ENCODE data around the gene TMEM247. TPM values are rescaled to one million over a fixed set of nuclear protein-coding genes. Genes with fewer than 3 reads are reported as not detected.

TMEM247 gene
- total RNA-seq: not detected

GRCh38 chr2:46479265-46479664 is at the start of gene TMEM247:
Gene TMEM247 (plus strand): TSS chr2:46479565.
- no peaks in the 10 kb centered on the region for H3K27me3 ChIP-seq
- TF ChIP-seq, protein P1, sequence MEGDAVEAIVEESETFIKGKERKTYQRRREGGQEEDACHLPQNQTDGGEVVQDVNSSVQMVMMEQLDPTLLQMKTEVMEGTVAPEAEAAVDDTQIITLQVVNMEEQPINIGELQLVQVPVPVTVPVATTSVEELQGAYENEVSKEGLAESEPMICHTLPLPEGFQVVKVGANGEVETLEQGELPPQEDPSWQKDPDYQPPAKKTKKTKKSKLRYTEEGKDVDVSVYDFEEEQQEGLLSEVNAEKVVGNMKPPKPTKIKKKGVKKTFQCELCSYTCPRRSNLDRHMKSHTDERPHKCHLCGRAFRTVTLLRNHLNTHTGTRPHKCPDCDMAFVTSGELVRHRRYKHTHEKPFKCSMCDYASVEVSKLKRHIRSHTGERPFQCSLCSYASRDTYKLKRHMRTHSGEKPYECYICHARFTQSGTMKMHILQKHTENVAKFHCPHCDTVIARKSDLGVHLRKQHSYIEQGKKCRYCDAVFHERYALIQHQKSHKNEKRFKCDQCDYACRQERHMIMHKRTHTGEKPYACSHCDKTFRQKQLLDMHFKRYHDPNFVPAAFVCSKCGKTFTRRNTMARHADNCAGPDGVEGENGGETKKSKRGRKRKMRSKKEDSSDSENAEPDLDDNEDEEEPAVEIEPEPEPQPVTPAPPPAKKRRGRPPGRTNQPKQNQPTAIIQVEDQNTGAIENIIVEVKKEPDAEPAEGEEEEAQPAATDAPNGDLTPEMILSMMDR (IDR thresholded peaks at IDR 0.05): no peak
- no peak for TF ChIP-seq POLR2A (IDR thresholded peaks at IDR 0.05)
- DNase-seq: no peak
- 95 to 100% methylated on average over 5 of the region's 5 CpGs for WGBS, 2 donors
- no peak within 1 kb of the TSS for H3K4me3 ChIP-seq (replicated peaks in 1 of 3)
- no peaks in the 10 kb centered on the region for H3K9me3 ChIP-seq
- no peaks in the 10 kb centered on the region for H3K36me3 ChIP-seq
- peaks cover 7 to 10% of the 10 kb centered on the region in 2 donors for H3K4me1 ChIP-seq
- intact Hi-C loops (cut with DNase I): no loop called here
- no peak within 1 kb of the TSS for H3K27ac ChIP-seq

GRCh38 chr2:46430413-46430812 is 49.0 kb upstream of the TMEM247 start:
- Histone ChIP-seq H3K4me3 (replicated peaks in 1 of 3) (no peak overlapping the region), H3K27me3 (no peaks in the 10 kb centered on the region), H3K9me3 (no peaks in the 10 kb centered on the region), H3K36me3 (no peaks in the 10 kb centered on the region), H3K27ac (no peak overlapping the region), H3K4me1 (no peaks in the 10 kb centered on the region)
- no peak for DNase-seq
- intact Hi-C loops (cut with DNase I): no loop called here
- 87 to 92% methylated on average over 1 of the region's 1 CpG for WGBS, 2 donors
- no peak for TF ChIP-seq POLR2A (IDR thresholded peaks at IDR 0.05)
- TF ChIP-seq, protein P1 (IDR thresholded peaks at IDR 0.05): no peak

DNA sequence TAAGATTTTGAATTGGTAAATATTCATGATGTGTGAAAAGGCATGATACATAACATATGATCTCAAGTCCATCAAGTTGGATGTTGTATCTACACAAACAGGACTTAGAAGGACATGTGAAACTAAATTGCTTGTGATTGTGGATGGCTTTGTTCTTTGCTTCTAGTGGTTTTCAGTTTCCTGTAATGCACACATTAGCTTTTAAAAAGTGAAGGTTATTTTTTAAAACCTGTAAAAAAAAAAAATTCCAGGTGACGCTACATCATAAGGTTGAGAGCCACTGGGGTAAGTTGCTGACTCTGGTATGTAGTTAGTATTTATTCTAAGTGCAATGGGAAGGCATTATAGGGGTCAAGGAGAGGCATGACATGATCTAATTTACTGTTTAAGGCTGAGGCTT is 48.4 kb upstream of the TMEM247 start:
- Histone ChIP-seq H3K36me3 (no peaks in the 10 kb centered on the region), H3K27ac (no peak overlapping the region), H3K4me3 (replicated peaks in 1 of 3) (no peak overlapping the region), H3K4me1 (peaks cover 0 to 5% of the 10 kb centered on the region in 2 donors), H3K9me3 (no peaks in the 10 kb centered on the region), H3K27me3 (no peaks in the 10 kb centered on the region)
- no peak for DNase-seq
- no peak for TF ChIP-seq POLR2A (IDR thresholded peaks at IDR 0.05)
- TF ChIP-seq, protein P1 (IDR thresholded peaks at IDR 0.05): no peak
- 89 to 92% methylated on average over 1 of the region's 1 CpG for WGBS, 2 donors
- intact Hi-C loops (cut with DNase I): no loop called here

GRCh38 chr2:46431481-46432235 is 47.7 kb upstream of the TMEM247 start:
- Histone ChIP-seq H3K4me3 (replicated peaks in 1 of 3) (no peak overlapping the region), H3K27me3 (no peaks in the 10 kb centered on the region), H3K36me3 (no peaks in the 10 kb centered on the region), H3K9me3 (no peaks in the 10 kb centered on the region), H3K4me1 (peaks cover 0 to 6% of the 10 kb centered on the region in 2 donors), H3K27ac (no peak overlapping the region)
- no peak for DNase-seq
- TF ChIP-seq POLR2A (IDR thresholded peaks at IDR 0.05): no peak
- TF ChIP-seq, protein P1 (IDR thresholded peaks at IDR 0.05): no peak
- WGBS, 2 donors: 82 to 84% methylated on average over 5 of the region's 5 CpGs
- intact Hi-C loops (cut with DNase I): no loop called here

- Histone ChIP-seq H3K27ac (no peak overlapping the region), H3K9me3 (no peaks in the 10 kb centered on the region), H3K4me1 (peaks cover 0 to 6% of the 10 kb centered on the region in 2 donors), H3K27me3 (no peaks in the 10 kb centered on the region), H3K4me3 (replicated peaks in 1 of 3) (no peak overlapping the region), H3K36me3 (no peaks in the 10 kb centered on the region)
- intact Hi-C loops (cut with DNase I): no loop called here
- WGBS, 2 donors: 56 to 63% methylated on average over 3 of the region's 3 CpGs
- TF ChIP-seq, protein P1 (IDR thresholded peaks at IDR 0.05): no peak
- no peak for TF ChIP-seq POLR2A (IDR thresholded peaks at IDR 0.05)
- no peak for DNase-seq
Observed at GRCh38 chr2:46434851-46435273, 44.5 kb upstream of the TMEM247 start.
